Hepatocyte (in vitro differentiated cells): ENCODE measurements around the gene JPH2. TPM values are rescaled to one million over a fixed set of nuclear protein-coding genes. Genes with fewer than 3 reads are reported as not detected.

Experiments
- DNase-seq: peaks from one replicate; pipeline ENCODE4 v3.0.0-alpha.2; 2016; ENCODE audit warnings: low spot score
- H2AFZ ChIP-seq: fragments of 200-600 bp; sonication (generic); 2 replicates; pipeline ENCODE4 v1.6.0; 2016; ENCODE audit warnings: antibody characterized with exemption, mild to moderate bottlenecking
- H3K27ac ChIP-seq: fragments of 200-600 bp; sonication (generic); 2 replicates; pipeline ENCODE4 v1.5.1; 2016; ENCODE audit warnings: mild to moderate bottlenecking
- H3K27me3 ChIP-seq: fragments of 200-600 bp; sonication (generic); 2 replicates; pipeline ENCODE4 v1.6.1; 2016
- H3K36me3 ChIP-seq: fragments of 200-600 bp; sonication (generic); replicated peaks from 2 replicates; pipeline ENCODE4 v1.5.1; 2016; ENCODE audit warnings: low read depth; ENCODE audit not compliant: insufficient read depth
- H3K4me1 ChIP-seq: fragments of 200-600 bp; sonication (generic); 2 replicates; pipeline ENCODE4 v1.5.1; 2016; ENCODE audit warnings: mild to moderate bottlenecking, moderate library complexity; ENCODE audit not compliant: insufficient read depth
- H3K4me2 ChIP-seq: fragments of 200-600 bp; sonication (generic); 2 replicates; pipeline ENCODE4 v1.6.0; 2016
- H3K4me3 ChIP-seq: fragments of 200-600 bp; sonication (generic); 2 replicates; pipeline ENCODE4 v1.5.1; 2016; ENCODE audit warnings: mild to moderate bottlenecking
- H3K79me2 ChIP-seq: fragments of 200-600 bp; sonication (generic); 2 replicates; pipeline ENCODE4 v1.6.0; 2017; ENCODE audit warnings: mild to moderate bottlenecking
- H3K9me2 ChIP-seq: fragments of 200-600 bp; sonication (generic); replicated peaks from 2 replicates; pipeline ENCODE4 v1.6.0; 2017; ENCODE audit warnings: mild to moderate bottlenecking; ENCODE audit not compliant: insufficient read depth
- H3K9me3 ChIP-seq: fragments of 200-600 bp; sonication (generic); 2 replicates; pipeline ENCODE4 v1.5.1; 2016; ENCODE audit warnings: low read depth, mild to moderate bottlenecking
- H4K20me1 ChIP-seq: fragments of 200-600 bp; sonication (generic); 2 replicates; pipeline ENCODE4 v1.6.0; 2016; ENCODE audit warnings: mild to moderate bottlenecking; ENCODE audit not compliant: insufficient read depth, poor library complexity, severe bottlenecking
- CTCF ChIP-seq: fragments of 200-600 bp; sonication (generic); IDR thresholded peaks from 2 replicates; pipeline ENCODE4 v1.5.1; 2016; ENCODE audit warnings: antibody characterized with exemption, mild to moderate bottlenecking; ENCODE audit not compliant: poor library complexity
- EZH2 ChIP-seq: fragments of 200-600 bp; sonication (generic); IDR thresholded peaks from 2 replicates; pipeline ENCODE4 v1.6.1; 2016; ENCODE audit warnings: antibody characterized with exemption, mild to moderate bottlenecking, borderline replicate concordance
- EZH2phosphoT487 ChIP-seq: fragments of 200-600 bp; sonication (generic); IDR thresholded peaks from one replicate; pipeline ENCODE4 v1.6.1; 2018; ENCODE audit warnings: antibody characterized with exemption, mild to moderate bottlenecking, low read depth, moderate library complexity; ENCODE audit not compliant: unreplicated experiment, severe bottlenecking
- WGBS: methylation state at CpG from one replicate; pipeline ENCODE4 v1.1.6; 2016; ENCODE audit warnings: low lambda C conversion rate; ENCODE audit errors: missing lambda C conversion rate; 5-methylcytosine and 5-hydroxymethylcytosine counted together
- polyA plus RNA-seq: library from polyadenylated mRNA; unstranded; fragments of >200 nt; fragmentation: Nextera tagmentation; extraction: Ambion mirVana; gene quantifications from 2 replicates; pipeline ENCODE4 v1.2.1, GENCODE V29; 2016
- total RNA-seq: library from RNA; depleted of rRNA; stranded (reverse); fragments of >200 nt; gene quantifications from 2 replicates; pipeline ENCODE4 v1.2.3, GENCODE V29; 2014

The JPH2 gene
- total and polyA plus RNA-seq, 2 experiments from 2014 or later: 6.6 to 8.3 TPM

GRCh38 chr20:44071057-44071456 is 115.9 kb downstream of the JPH2 start:
- Histone ChIP-seq H4K20me1 (no peaks in the 10 kb centered on the region), H3K36me3 (no peaks in the 10 kb centered on the region), H3K9me3 (no peaks in the 10 kb centered on the region), H3K79me2 (no peaks in the 10 kb centered on the region), H3K4me1 (no peaks in the 10 kb centered on the region), H3K27me3 (no peaks in the 10 kb centered on the region), H3K9me2 (no peaks in the 10 kb centered on the region), H3K4me2 (no peak overlapping the region), H3K27ac (no peak overlapping the region), H2AFZ (no peak overlapping the region), H3K4me3 (no peak overlapping the region)
- DNase-seq: no peak
- TF ChIP-seq CTCF: no peak
- no peak for TF ChIP-seq EZH2
- TF ChIP-seq EZH2phosphoT487: no peak
- 84% methylated on average over 9 of the region's 10 CpGs for WGBS

- Histone ChIP-seq H3K79me2 (no peaks in the 10 kb centered on the region), H3K9me2 (no peaks in the 10 kb centered on the region), H3K4me3 (no peak overlapping the region), H3K27ac (no peak overlapping the region), H2AFZ (no peak overlapping the region), H3K4me1 (no peaks in the 10 kb centered on the region), H3K27me3 (no peaks in the 10 kb centered on the region), H3K36me3 (no peaks in the 10 kb centered on the region), H3K4me2 (no peak overlapping the region), H3K9me3 (no peaks in the 10 kb centered on the region), H4K20me1 (no peaks in the 10 kb centered on the region)
- WGBS: 86% methylated on average over 16 of the region's 17 CpGs
- no peak for DNase-seq
- TF ChIP-seq CTCF (no peak), EZH2 (no peak), EZH2phosphoT487 (no peak)
Measured at GRCh38 chr20:44070139-44070900, 116.7 kb downstream of the JPH2 start.

GRCh38 chr20:44069203-44070011 is 117.6 kb downstream of the JPH2 start:
- WGBS: 92% methylated on average over 26 of the region's 26 CpGs
- no peaks in the 10 kb centered on the region for H3K79me2 ChIP-seq
- H3K36me3 ChIP-seq: no peaks in the 10 kb centered on the region
- H3K9me2 ChIP-seq: no peaks in the 10 kb centered on the region
- H3K9me3 ChIP-seq: no peaks in the 10 kb centered on the region
- no peaks in the 10 kb centered on the region for H4K20me1 ChIP-seq
- no peak overlapping the region for H3K4me2 ChIP-seq
- H3K4me3 ChIP-seq: no peak overlapping the region
- DNase-seq: no peak
- H2AFZ ChIP-seq: no peak overlapping the region
- no peak for TF ChIP-seq CTCF
- H3K27me3 ChIP-seq: no peaks in the 10 kb centered on the region
- no peak overlapping the region for H3K27ac ChIP-seq
- no peaks in the 10 kb centered on the region for H3K4me1 ChIP-seq
